Neural cell (in vitro differentiated cells): ENCODE results near the gene KDM1B. TPM values are rescaled to one million over a fixed set of nuclear protein-coding genes. Genes with fewer than 3 reads are reported as not detected.

ENCODE experiments used
- H2AFZ ChIP-seq: fragments of 200-600, 300-800 bp; sonication (generic), shearing (Covaris generic); 2 replicates; pipeline ENCODE4 v1.6.0; 2014; ENCODE audit warnings: low read depth, mild to moderate bottlenecking, antibody characterized with exemption, low read length, moderate library complexity
- H3F3A ChIP-seq: fragments of 200-600 bp; shearing (Covaris generic); 2 replicates; pipeline ENCODE4 v1.6.1; 2016; ENCODE audit warnings: mild to moderate bottlenecking, moderate library complexity, mixed read lengths, antibody characterized with exemption, low read length; ENCODE audit not compliant: insufficient read depth, poor library complexity, severe bottlenecking
- H3K27ac ChIP-seq: fragments of 200-600, 300-800 bp; sonication (generic), shearing (Covaris generic); 2 replicates; pipeline ENCODE4 v1.5.1; 2014; ENCODE audit warnings: mild to moderate bottlenecking, low read length, moderate library complexity
- H3K27me3 ChIP-seq: fragments of 300-800, 200-600 bp; sonication (generic), shearing (Covaris generic); 2 replicates; pipeline ENCODE4 v1.6.0; 2014; ENCODE audit warnings: mild to moderate bottlenecking, low read depth, low read length, moderate library complexity; ENCODE audit not compliant: insufficient read depth
- H3K36me3 ChIP-seq: fragments of 300-800, 200-600 bp; sonication (generic), shearing (Covaris generic); 2 replicates; pipeline ENCODE4 v1.5.1; 2014; ENCODE audit warnings: mild to moderate bottlenecking, antibody characterized with exemption, low read length, moderate library complexity; ENCODE audit not compliant: insufficient read depth
- H3K4me2 ChIP-seq: fragments of 300-800, 200-600 bp; sonication (generic), shearing (Covaris generic); 2 replicates; pipeline ENCODE4 v1.6.0; 2014; ENCODE audit warnings: mild to moderate bottlenecking, low read length
- H3K4me3 ChIP-seq: fragments of 300-800, 200-600 bp; sonication (generic), shearing (Covaris generic); 2 replicates; pipeline ENCODE4 v1.5.1; 2014; ENCODE audit warnings: mild to moderate bottlenecking, low read length, moderate library complexity
- H3K79me2 ChIP-seq: fragments of 200-600 bp; shearing (Covaris generic); replicated peaks from 2 replicates; pipeline ENCODE4 v1.6.0; 2014; ENCODE audit warnings: mild to moderate bottlenecking, low read length, moderate library complexity; ENCODE audit not compliant: insufficient read depth
- H3K9ac ChIP-seq: fragments of 300-800, 200-600 bp; sonication (generic), shearing (Covaris generic); 2 replicates; pipeline ENCODE4 v1.6.1; 2016; ENCODE audit warnings: mild to moderate bottlenecking, low read length, mixed read lengths
- H3K9me2 ChIP-seq: fragments of 200-600 bp; shearing (Covaris generic); 2 replicates; pipeline ENCODE4 v1.6.1; 2016; ENCODE audit warnings: mild to moderate bottlenecking, low read length, mixed read lengths; ENCODE audit not compliant: insufficient read depth
- H3K9me3 ChIP-seq: fragments of 200-600, 300-800 bp; sonication (generic), shearing (Covaris generic); 2 replicates; pipeline ENCODE4 v1.6.1; 2016; ENCODE audit warnings: mild to moderate bottlenecking, mixed run types, low read length, moderate library complexity, mixed read lengths
- H4K20me1 ChIP-seq: fragments of 200-600 bp; shearing (Covaris generic); 2 replicates; pipeline ENCODE4 v1.6.1; 2016; ENCODE audit warnings: mild to moderate bottlenecking, mixed run types; ENCODE audit not compliant: insufficient read depth
- CTCF ChIP-seq: fragments of 450-650 bp; IDR thresholded peaks from 2 replicates; pipeline ENCODE4 v1.5.1; 2014; ENCODE audit warnings: antibody characterized with exemption, mild to moderate bottlenecking, moderate library complexity; ENCODE audit not compliant: poor library complexity, severe bottlenecking
- EP300 ChIP-seq: fragments of 450-650 bp; conservative IDR thresholded peaks from 2 replicates; pipeline ENCODE4 v1.6.1; 2014; ENCODE audit warnings: antibody characterized with exemption, mild to moderate bottlenecking, moderate library complexity; ENCODE audit not compliant: poor library complexity, severe bottlenecking
- EZH2 ChIP-seq: fragments of 200-600, 300-800 bp; shearing (Covaris generic), sonication (generic); IDR thresholded peaks from 2 replicates; pipeline ENCODE4 v1.6.1; 2014; ENCODE audit warnings: antibody characterized with exemption, low read length, borderline replicate concordance, mild to moderate bottlenecking; ENCODE audit not compliant: insufficient read depth, poor library complexity, severe bottlenecking
- MXI1 ChIP-seq: fragments of 450-650 bp; conservative IDR thresholded peaks from 2 replicates; pipeline ENCODE4 v1.6.1; 2014; ENCODE audit warnings: antibody characterized with exemption, mild to moderate bottlenecking; ENCODE audit not compliant: poor library complexity, severe bottlenecking
- POLR2AphosphoS5 ChIP-seq: IDR thresholded peaks from 2 replicates; pipeline ENCODE4 v1.6.1; 2012
- RAD21 ChIP-seq: fragments of 450-650 bp; conservative IDR thresholded peaks from 2 replicates; pipeline ENCODE4 v1.6.1; 2014; ENCODE audit warnings: antibody characterized with exemption, mild to moderate bottlenecking, moderate library complexity
- SMC3 ChIP-seq: fragments of 450-650 bp; conservative IDR thresholded peaks from 2 replicates; pipeline ENCODE4 v1.6.1; 2014; ENCODE audit warnings: antibody characterized with exemption, mild to moderate bottlenecking, moderate library complexity; ENCODE audit not compliant: poor library complexity
- TAF1 ChIP-seq: IDR thresholded peaks from 2 replicates; pipeline ENCODE4 v1.6.1; 2012; ENCODE audit warnings: low read depth
- polyA plus RNA-seq: library from polyadenylated mRNA; depleted of rRNA; stranded (reverse); fragments of >200 nt; gene quantifications from 2 replicates; pipeline ENCODE4 v1.2.3, GENCODE V29; 2014
- TF ChIP-seq, protein P1 (sequence below): IDR thresholded peaks from 2 replicates; pipeline ENCODE4 v1.6.1; 2012; ENCODE audit warnings: borderline replicate concordance

The KDM1B gene
- polyA plus RNA-seq, 1 donor from 2014 or later = 24.5 TPM

GRCh38 chr6:18242062-18242851, 87.0 kb downstream of the KDM1B start:
- H3F3A ChIP-seq = no peaks in the 10 kb centered on the region
- no peaks in the 10 kb centered on the region for H3K9me2 ChIP-seq
- no peaks in the 10 kb centered on the region for H4K20me1 ChIP-seq
- TF ChIP-seq POLR2AphosphoS5 = no peak
- TF ChIP-seq EP300 = no peak
- no peak for TF ChIP-seq SMC3
- no peak for TF ChIP-seq MXI1
- no peak for TF ChIP-seq TAF1
- TF ChIP-seq, protein P1, sequence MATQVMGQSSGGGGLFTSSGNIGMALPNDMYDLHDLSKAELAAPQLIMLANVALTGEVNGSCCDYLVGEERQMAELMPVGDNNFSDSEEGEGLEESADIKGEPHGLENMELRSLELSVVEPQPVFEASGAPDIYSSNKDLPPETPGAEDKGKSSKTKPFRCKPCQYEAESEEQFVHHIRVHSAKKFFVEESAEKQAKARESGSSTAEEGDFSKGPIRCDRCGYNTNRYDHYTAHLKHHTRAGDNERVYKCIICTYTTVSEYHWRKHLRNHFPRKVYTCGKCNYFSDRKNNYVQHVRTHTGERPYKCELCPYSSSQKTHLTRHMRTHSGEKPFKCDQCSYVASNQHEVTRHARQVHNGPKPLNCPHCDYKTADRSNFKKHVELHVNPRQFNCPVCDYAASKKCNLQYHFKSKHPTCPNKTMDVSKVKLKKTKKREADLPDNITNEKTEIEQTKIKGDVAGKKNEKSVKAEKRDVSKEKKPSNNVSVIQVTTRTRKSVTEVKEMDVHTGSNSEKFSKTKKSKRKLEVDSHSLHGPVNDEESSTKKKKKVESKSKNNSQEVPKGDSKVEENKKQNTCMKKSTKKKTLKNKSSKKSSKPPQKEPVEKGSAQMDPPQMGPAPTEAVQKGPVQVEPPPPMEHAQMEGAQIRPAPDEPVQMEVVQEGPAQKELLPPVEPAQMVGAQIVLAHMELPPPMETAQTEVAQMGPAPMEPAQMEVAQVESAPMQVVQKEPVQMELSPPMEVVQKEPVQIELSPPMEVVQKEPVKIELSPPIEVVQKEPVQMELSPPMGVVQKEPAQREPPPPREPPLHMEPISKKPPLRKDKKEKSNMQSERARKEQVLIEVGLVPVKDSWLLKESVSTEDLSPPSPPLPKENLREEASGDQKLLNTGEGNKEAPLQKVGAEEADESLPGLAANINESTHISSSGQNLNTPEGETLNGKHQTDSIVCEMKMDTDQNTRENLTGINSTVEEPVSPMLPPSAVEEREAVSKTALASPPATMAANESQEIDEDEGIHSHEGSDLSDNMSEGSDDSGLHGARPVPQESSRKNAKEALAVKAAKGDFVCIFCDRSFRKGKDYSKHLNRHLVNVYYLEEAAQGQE = no peak
- TF ChIP-seq EZH2 = no peak
- no peak for TF ChIP-seq RAD21
- TF ChIP-seq CTCF = no peak
- H3K4me3 ChIP-seq = no peak overlapping the region
- H3K27me3 ChIP-seq = no peaks in the 10 kb centered on the region
- H3K27ac ChIP-seq = no peak overlapping the region
- no peaks in the 10 kb centered on the region for H3K79me2 ChIP-seq
- no peak overlapping the region for H2AFZ ChIP-seq
- peaks cover 13% of the 10 kb centered on the region for H3K36me3 ChIP-seq
- no peaks in the 10 kb centered on the region for H3K9me3 ChIP-seq
- H3K9ac ChIP-seq = no peak overlapping the region
- no peak overlapping the region for H3K4me2 ChIP-seq

DNA sequence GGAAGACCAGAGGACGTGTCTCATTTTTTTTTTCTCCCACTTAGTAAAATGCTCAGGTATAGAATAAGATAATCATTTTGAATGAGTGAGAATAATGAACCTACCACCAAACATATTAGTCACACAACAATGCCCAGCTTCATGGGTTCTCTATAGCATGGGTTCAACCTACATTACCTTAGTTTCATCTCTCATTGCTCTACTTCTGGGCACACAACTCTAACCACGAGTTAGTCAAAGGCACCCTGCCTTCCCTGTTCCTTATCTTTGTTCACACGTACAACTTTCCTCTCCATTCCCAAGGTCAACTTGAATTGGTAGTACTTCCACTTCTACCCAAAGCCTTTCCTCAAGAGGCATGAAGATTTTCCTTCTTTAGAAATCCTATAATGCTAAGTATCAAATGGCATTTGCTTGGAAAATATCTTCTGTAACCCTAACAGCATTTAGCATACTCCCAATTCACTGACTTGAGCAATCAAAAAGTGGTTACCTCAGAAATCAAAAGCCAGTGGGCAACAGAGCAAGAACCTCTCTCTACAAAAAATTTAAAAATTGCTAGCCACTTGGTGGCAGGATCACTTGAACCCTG, 88.2 kb downstream of the KDM1B start:
- H3K4me2 ChIP-seq = no peak overlapping the region
- H3K9me2 ChIP-seq = no peaks in the 10 kb centered on the region
- peaks cover 6% of the 10 kb centered on the region for H3K79me2 ChIP-seq
- H3K27ac ChIP-seq = no peak overlapping the region
- peaks cover 13% of the 10 kb centered on the region for H3K36me3 ChIP-seq
- TF ChIP-seq RAD21 (no peak), EZH2 (no peak), SMC3 (no peak), MXI1 (no peak), POLR2AphosphoS5 (no peak), TAF1 (no peak), EP300 (no peak), CTCF (no peak)
- TF ChIP-seq, protein P1 = no peak
- H3K9me3 ChIP-seq = no peaks in the 10 kb centered on the region
- no peaks in the 10 kb centered on the region for H3K27me3 ChIP-seq
- H3K4me3 ChIP-seq = no peak overlapping the region
- no peak overlapping the region for H3K9ac ChIP-seq
- no peaks in the 10 kb centered on the region for H4K20me1 ChIP-seq
- H3F3A ChIP-seq = no peaks in the 10 kb centered on the region
- no peak overlapping the region for H2AFZ ChIP-seq
